HCT116 (cell line): Measurements from ENCODE around the gene SVIL. TPM values are rescaled to one million over a fixed set of nuclear protein-coding genes. Genes with fewer than 3 reads are reported as not detected.

ENCODE experiments used
- ATAC-seq: fragments of 200-7000 bp; cut with Tn5 transposase; 2 replicates; pipeline ENCODE4 v1.9.1; 2020; ENCODE audit warnings: mild to moderate bottlenecking, moderate library complexity
- BruUV-seq: library from RNA; stranded (reverse); fragments of 400-500 nt; replicated peaks from 2 replicates; lab custom pipeline; 2021; lab: Mats Ljungman, UMichigan
- CTCF ChIA-PET: fragments of 300-600 bp; sonication (Branson Sonifier 250); formaldehyde crosslinking; loops from one replicate; lab custom pipeline; 2021; ENCODE audit warnings: antibody characterized with exemption; lab: Charles Lee
- POLR2A ChIA-PET: fragments of 300-600, 350-600 bp; sonication (Branson Sonifier 250); formaldehyde crosslinking; loops from one replicate; lab custom pipeline; 2021; ENCODE audit warnings: antibody characterized with exemption; lab: Charles Lee
- RAD21 ChIA-PET, 2 experiments: fragments of 300-600 bp; sonication (Branson Sonifier 250); formaldehyde crosslinking; loops; one replicate each; lab custom pipeline; 2023; ENCODE audit warnings: low total read pairs in 2 of 2; ENCODE audit not compliant: uncharacterized antibody in 2 of 2, unreplicated experiment in 2 of 2, low non-redundant PET in 1 of 2; lab: Charles Lee
- DNase-seq: peaks from one replicate; pipeline ENCODE4 v3.0.0-alpha.2; 2010; ENCODE audit warnings: low read depth, low spot score
- H2AFZ ChIP-seq: fragments of 200-600 bp; shearing (Covaris generic), sonication (generic); 2 replicates; pipeline ENCODE4 v1.6.1; 2017; ENCODE audit warnings: low read depth, mixed run types, mixed read lengths, antibody characterized with exemption, low read length; ENCODE audit not compliant: poor library complexity, severe bottlenecking
- H3K27ac ChIP-seq: 2 replicates; pipeline ENCODE4 v1.5.1; 2012; ENCODE audit warnings: low read depth, low read length
- H3K27me3 ChIP-seq: fragments of 200-600 bp; sonication (generic); 2 replicates; pipeline ENCODE4 v1.6.1; 2016; ENCODE audit warnings: mixed run types, low read length, mixed read lengths; ENCODE audit not compliant: insufficient read depth
- H3K36me3 ChIP-seq, 2 experiments: fragments of 200-500 bp in 1 of 2; fragments of 200-600 bp in 1 of 2; sonication (Bioruptor generic) in 1 of 2; sonication (generic) in 1 of 2; 2 replicates each; pipeline versions ENCODE4 v1.5.1 to v1.6.1; 2014 to 2016; ENCODE audit warnings: low read length in 2 of 2, inconsistent platforms in 1 of 2, mixed read lengths in 1 of 2, mixed run types in 1 of 2; ENCODE audit not compliant: insufficient read depth in 2 of 2, control insufficient read depth in 1 of 2
- H3K4me1 ChIP-seq, 2 experiments: fragments of 200-600 bp in 1 of 2; sonication (generic) in 1 of 2; 2 replicates each; pipeline versions ENCODE4 v1.5.1 to v1.6.1; 2012 to 2017; ENCODE audit warnings: low read length in 2 of 2, inconsistent platforms in 1 of 2, mild to moderate bottlenecking in 1 of 2, mixed read lengths in 1 of 2, mixed run types in 1 of 2, moderate library complexity in 1 of 2; ENCODE audit not compliant: insufficient read depth in 2 of 2, control insufficient read depth in 1 of 2
- H3K4me2 ChIP-seq: fragments of 200-600 bp; sonication (generic); 2 replicates; pipeline ENCODE4 v1.6.1; 2017; ENCODE audit warnings: mixed run types, low read length, mixed read lengths
- H3K4me3 ChIP-seq, 2 experiments: fragments of 200-600 bp in 1 of 2; sonication (generic) in 1 of 2; replicated peaks in 1 of 2; 2 replicates each; pipeline ENCODE4 v1.5.1; 2011 to 2016; ENCODE audit warnings: low read length in 2 of 2, control low read depth in 1 of 2, low read depth in 1 of 2, mild to moderate bottlenecking in 1 of 2, mixed read lengths in 1 of 2, mixed run types in 1 of 2
- H3K79me2 ChIP-seq: fragments of 200-600 bp; sonication (generic); 2 replicates; pipeline ENCODE4 v1.6.1; 2017; ENCODE audit warnings: mild to moderate bottlenecking, mixed run types, low read length, moderate library complexity, mixed read lengths; ENCODE audit not compliant: insufficient read depth
- H3K9ac ChIP-seq: fragments of 200-600 bp; sonication (generic); 2 replicates; pipeline ENCODE4 v1.6.1; 2016; ENCODE audit warnings: low read length, mixed read lengths
- H3K9me2 ChIP-seq: fragments of 200-600 bp; sonication (generic), shearing (Covaris generic); 2 replicates; pipeline ENCODE4 v1.6.1; 2017; ENCODE audit warnings: mixed run types, mild to moderate bottlenecking, moderate library complexity; ENCODE audit not compliant: insufficient read depth
- H3K9me3 ChIP-seq, 2 experiments: fragments of 200-500 bp in 1 of 2; fragments of 200-600 bp in 1 of 2; sonication (Bioruptor generic) in 1 of 2; sonication (generic) in 1 of 2; 2 replicates each; pipeline ENCODE4 v1.6.1; 2014 to 2017; ENCODE audit warnings: low read length in 2 of 2, mixed read lengths in 2 of 2, inconsistent platforms in 1 of 2, low read depth in 1 of 2, mild to moderate bottlenecking in 1 of 2, mixed run types in 1 of 2, moderate library complexity in 1 of 2; ENCODE audit not compliant: control insufficient read depth in 1 of 2, insufficient read depth in 1 of 2
- H4K20me1 ChIP-seq: fragments of 200-600 bp; sonication (generic), shearing (Covaris generic); 2 replicates; pipeline ENCODE4 v1.6.1; 2017; ENCODE audit warnings: mixed run types, mild to moderate bottlenecking, moderate library complexity; ENCODE audit not compliant: insufficient read depth
- ATF3 ChIP-seq: IDR thresholded peaks from 2 replicates; pipeline ENCODE4 v1.6.1; 2012
- CTCF ChIP-seq, 3 experiments: fragments of 200-600 bp in 1 of 3; sonication (generic) in 1 of 3; IDR thresholded peaks in 2 of 3; conservative IDR thresholded peaks in 1 of 3; 2 replicates each; pipeline ENCODE4 v1.5.1; 2012 to 2017; ENCODE audit warnings: low read depth in 2 of 3, low read length in 2 of 3, antibody characterized with exemption in 1 of 3, borderline replicate concordance in 1 of 3, control low read depth in 1 of 3, mild to moderate bottlenecking in 1 of 3, mixed read lengths in 1 of 3, mixed run types in 1 of 3, moderate library complexity in 1 of 3; ENCODE audit not compliant: insufficient read depth in 1 of 3
- EZH2 ChIP-seq: fragments of 200-600 bp; sonication (generic); IDR thresholded peaks from 2 replicates; pipeline ENCODE4 v1.6.1; 2017; ENCODE audit warnings: antibody characterized with exemption, mixed run types
- EZH2phosphoT487 ChIP-seq: fragments of 200-600 bp; IDR thresholded peaks from 2 replicates; pipeline ENCODE4 v1.6.1; 2018; ENCODE audit warnings: antibody characterized with exemption, borderline replicate concordance
- FOSL1 ChIP-seq: IDR thresholded peaks from 2 replicates; pipeline ENCODE4 v1.6.1; 2012; ENCODE audit warnings: low read depth
- JUND ChIP-seq: IDR thresholded peaks from 2 replicates; pipeline ENCODE4 v1.6.1; 2012
- MAX ChIP-seq: IDR thresholded peaks from 2 replicates; pipeline ENCODE4 v1.6.1; 2012
- POLR2AphosphoS5 ChIP-seq: IDR thresholded peaks from 2 replicates; pipeline ENCODE4 v1.6.1; 2011; ENCODE audit warnings: mild to moderate bottlenecking, low read depth, low read length, moderate library complexity
- RAD21 ChIP-seq: IDR thresholded peaks from 2 replicates; pipeline ENCODE4 v1.6.1; 2012; ENCODE audit warnings: low read depth, mild to moderate bottlenecking
- SIN3A ChIP-seq: IDR thresholded peaks from 2 replicates; pipeline ENCODE4 v1.6.1; 2012; ENCODE audit warnings: low read depth
- SRF ChIP-seq: IDR thresholded peaks from 2 replicates; pipeline ENCODE4 v1.6.1; 2012; ENCODE audit warnings: low read depth
- TCF7L2 ChIP-seq: IDR thresholded peaks from 2 replicates; pipeline ENCODE4 v1.7.0; 2011; ENCODE audit warnings: borderline replicate concordance, inconsistent platforms; ENCODE audit not compliant: insufficient read depth, insufficient read length; ENCODE audit errors: extremely low read depth
- YY1 ChIP-seq: IDR thresholded peaks from 2 replicates; pipeline ENCODE4 v1.6.1; 2011; ENCODE audit warnings: low read length, low read depth, moderate library complexity, mild to moderate bottlenecking; ENCODE audit not compliant: insufficient replicate concordance; ENCODE audit errors: extremely low read depth
- ZNF274 ChIP-seq: fragments of 200-500 bp; sonication (Bioruptor generic); IDR thresholded peaks from 2 replicates; pipeline ENCODE4 v1.6.1; 2014; ENCODE audit warnings: mild to moderate bottlenecking, low read depth, low read length, inconsistent platforms
- intact Hi-C: fragments of 100-400 bp; cut with micrococcal nuclease; formaldehyde crosslinking; loops from 2 replicates; pipeline ENCODE4 v1.10.0; 2022
- total RNA-seq: library from RNA; stranded (reverse); gene quantifications from one replicate; pipeline ENCODE4 v1.2.1, GENCODE V29; 2021; ENCODE audit not compliant: unreplicated experiment

SVIL gene
- total RNA-seq, 1 experiment from 2014 or later = 27.0 TPM

- TF ChIP-seq CTCF (IDR thresholded peaks at IDR 0.05 in 2 of 3, conservative IDR thresholded peaks at IDR 0.05 in 1 of 3; ENCODE audit: borderline replicate concordance in 1 of 3, insufficient read depth in 1 of 3, low read depth in 2 of 3, low read length in 2 of 3) (no peak), YY1 (no peak), TCF7L2 (no peak)
Observed at GRCh38 chr10:29448125-29448524, 186.6 kb downstream of the SVIL start (continued).

GRCh38 chr10:29446327-29446726 is 188.4 kb downstream of the SVIL start:
- POLR2A ChIA-PET = no interaction called here
- intact Hi-C loops = no loop called here
- no peak for ATAC-seq
- Histone ChIP-seq H3K36me3 (no peaks in the 10 kb centered on the region), H3K4me3 (no peak overlapping the region), H3K4me1 (peaks cover 0 to 5% of the 10 kb centered on the region in 2 experiments; a peak in 2 of 4 replicates), H3K4me2 (no peak overlapping the region), H3K27ac (no peak overlapping the region), H3K79me2 (no peaks in the 10 kb centered on the region)
- CTCF ChIA-PET = interaction anchor here (0.8 to 1.3 kb wide), 5 partner anchors 11 to 556 kb away, joined by 3 to 4 read pairs (median 3); no protein-coding TSS in a partner anchor
- BruUV-seq = no TSS peak
- RAD21 ChIA-PET = no interaction called here
- TF ChIP-seq MAX (no peak), EZH2 (no peak), TCF7L2 (no peak), POLR2AphosphoS5 (no peak), RAD21 (no peak), EZH2phosphoT487 (no peak), CTCF (IDR thresholded peaks at IDR 0.05 in 2 of 3, conservative IDR thresholded peaks at IDR 0.05 in 1 of 3; ENCODE audit: borderline replicate concordance in 1 of 3, insufficient read depth in 1 of 3, low read depth in 2 of 3, low read length in 2 of 3) (no peak), SRF (no peak), SIN3A (no peak), FOSL1 (no peak), JUND (no peak), ZNF274 (no peak), ATF3 (no peak)
- TF ChIP-seq, all 23 proteins: peak for 0
- H3K9me3 ChIP-seq = no peaks in the 10 kb centered on the region
- no peaks in the 10 kb centered on the region for H4K20me1 ChIP-seq
- H3K9ac ChIP-seq = no peak overlapping the region
- DNase-seq = no peak
- H3K27me3 ChIP-seq = no peaks in the 10 kb centered on the region
- no peak overlapping the region for H2AFZ ChIP-seq
- H3K9me2 ChIP-seq = no peaks in the 10 kb centered on the region
